ENCODE data around the gene JOSD1. TPM values are rescaled to one million over a fixed set of nuclear protein-coding genes. Genes with fewer than 3 reads are reported as not detected.
A peak's percentile ranks its signal among the peaks of the same experiment; 100 is the strongest.

Gene JOSD1
- total RNA-seq, 2 donors from 2014 or later, result 144 to 161 TPM

DNA sequence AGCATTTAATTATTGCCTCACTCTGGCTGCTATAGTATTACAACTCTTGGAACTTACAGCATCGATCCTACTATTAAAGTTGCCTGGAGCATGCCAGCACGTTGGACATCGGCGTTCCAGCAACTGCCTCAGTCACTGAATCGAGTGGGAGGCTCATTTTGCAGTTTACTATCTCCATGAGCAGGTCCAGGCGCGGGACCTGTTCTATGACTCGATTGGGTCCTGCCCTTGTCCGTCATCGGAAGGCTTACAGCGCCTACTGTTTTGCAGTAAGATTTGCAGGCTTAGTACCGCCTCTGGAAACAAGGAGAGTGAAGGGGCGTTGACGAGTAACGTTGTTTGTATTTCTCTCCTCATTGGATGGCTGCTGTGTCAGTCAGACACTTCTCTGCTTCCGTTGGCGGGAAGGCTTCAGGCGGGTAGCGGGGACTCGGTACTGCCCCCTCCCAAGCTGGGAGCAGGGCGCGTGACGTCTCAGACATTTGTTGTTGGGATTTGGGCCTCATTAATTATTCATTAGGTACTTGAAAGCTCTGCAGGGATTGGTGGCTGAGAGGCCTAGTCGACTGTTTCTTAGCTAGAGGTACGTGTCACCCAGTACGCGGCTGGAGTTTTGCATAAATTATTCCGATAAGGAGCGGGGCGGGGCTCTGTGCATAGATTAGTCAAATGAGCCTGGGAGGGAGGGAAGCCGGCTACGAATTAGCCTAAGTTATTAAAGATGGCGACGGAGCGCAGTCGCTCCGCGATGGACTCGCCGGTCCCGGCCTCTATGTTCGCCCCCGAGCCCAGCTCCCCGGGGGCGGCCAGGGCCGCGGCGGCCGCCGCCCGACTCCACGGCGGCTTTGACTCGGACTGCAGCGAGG is 4.7 kb upstream of the JOSD1 start, which contains the start of gene GTPBP1:
TSS of gene GTPBP1 (plus strand) at position 710 of the 866 bp plus-strand sequence. CDS start at position 722, 12 bp downstream.
- H3K27ac Mint-ChIP-seq, result peak within 1 kb of the TSS; percentile 94
- DNase-seq (peak; percentile 95 to 98), ATAC-seq (replicated peaks in 1 of 2) (peak; percentile 82 to 83)
- peaks cover 6 to 12% of the 10 kb centered on the region in 2 donors for H3K36me3 Mint-ChIP-seq (ENCODE audit: insufficient read depth in 2 of 2)
- peak within 1 kb of the TSS; percentile 90 to 98 for H3K4me3 Mint-ChIP-seq
- no peaks in the 10 kb centered on the region for H3K9me3 Mint-ChIP-seq
- H3K27me3 Mint-ChIP-seq (ENCODE audit: low read depth), result no peaks in the 10 kb centered on the region
- H3K4me1 Mint-ChIP-seq (ENCODE audit: low read depth), result peaks cover 58% of the 10 kb centered on the region

DNA sequence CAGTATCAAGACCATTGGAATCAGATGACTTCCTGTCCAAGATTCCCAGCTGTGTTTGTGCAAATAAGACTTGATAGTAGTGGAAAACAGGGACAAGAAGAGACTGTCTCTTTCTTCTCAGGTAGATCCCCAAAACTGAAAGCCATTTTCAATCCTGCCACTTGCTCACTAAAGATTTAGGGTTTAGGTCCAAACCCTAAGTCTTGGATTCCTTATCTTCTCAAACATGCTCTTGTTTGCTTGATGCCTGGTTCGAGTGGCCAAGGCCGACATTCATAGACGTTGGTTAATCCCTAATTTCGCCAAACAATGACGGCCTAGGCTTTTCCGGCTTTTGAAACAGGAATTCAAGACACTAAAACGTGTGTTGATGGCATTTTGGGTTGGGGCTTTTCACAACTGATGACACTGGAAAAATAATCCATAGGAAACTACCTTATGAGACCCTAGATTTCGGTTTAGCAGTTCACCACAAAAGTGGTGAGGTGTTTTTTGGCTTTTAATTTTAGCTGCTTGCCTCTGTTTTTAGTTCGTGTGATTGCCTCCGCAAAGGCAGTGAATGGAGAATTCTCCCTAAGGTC is 4.0 kb upstream of the JOSD1 start:
- Mint-ChIP-seq H3K9me3 (no peaks in the 10 kb centered on the region), H3K27me3 (ENCODE audit: low read depth) (no peaks in the 10 kb centered on the region), H3K4me1 (ENCODE audit: low read depth) (peaks cover 55% of the 10 kb centered on the region), H3K27ac (peak overlapping the region; percentile 85), H3K4me3 (peak overlapping the region; percentile 90 to 96), H3K36me3 (ENCODE audit: insufficient read depth in 2 of 2) (peaks cover 9 to 15% of the 10 kb centered on the region in 2 donors)
- DNase-seq (no peak), ATAC-seq (replicated peaks in 1 of 2) (no peak)

DNA sequence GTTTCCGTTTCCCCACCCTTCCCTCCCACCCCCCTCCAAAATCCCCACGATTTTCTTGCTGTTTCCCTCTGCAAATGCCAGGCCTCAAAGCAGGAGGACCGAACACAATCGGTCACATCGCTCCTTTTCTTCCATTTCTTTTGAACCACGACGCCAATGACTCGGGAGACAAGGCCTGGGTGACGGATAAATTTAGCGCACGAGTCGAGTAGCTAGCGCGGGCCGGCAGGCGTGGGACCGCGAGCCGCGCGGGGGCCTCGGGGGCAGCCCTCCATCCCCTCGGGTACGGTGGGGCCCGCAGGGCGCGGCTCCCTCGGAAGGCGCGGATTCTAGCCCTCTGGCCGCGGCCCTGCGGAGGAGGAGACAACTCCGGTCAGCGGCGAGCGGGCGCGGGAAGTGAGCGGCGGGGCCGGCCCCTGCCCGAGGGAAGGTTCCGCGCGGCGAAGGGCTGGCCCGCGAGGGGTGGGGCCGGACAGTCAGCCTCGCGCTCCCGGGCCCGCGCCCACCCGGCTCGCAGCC is 414 bp downstream of the JOSD1 start:
- no peaks in the 10 kb centered on the region for H3K9me3 Mint-ChIP-seq
- H3K27me3 Mint-ChIP-seq (ENCODE audit: low read depth), result no peaks in the 10 kb centered on the region
- peak overlapping the region; percentile 86 to 88 for H3K4me3 Mint-ChIP-seq
- ATAC-seq (replicated peaks in 1 of 2) (peak; percentile 32 to 37), DNase-seq (peak in 1 of 2 donors; percentile 75)
- H3K36me3 Mint-ChIP-seq (ENCODE audit: insufficient read depth in 2 of 2), result peaks cover 9 to 26% of the 10 kb centered on the region in 2 donors
- H3K4me1 Mint-ChIP-seq (ENCODE audit: low read depth), result peaks cover 60% of the 10 kb centered on the region
- H3K27ac Mint-ChIP-seq, result peak overlapping the region; percentile 91

DNA sequence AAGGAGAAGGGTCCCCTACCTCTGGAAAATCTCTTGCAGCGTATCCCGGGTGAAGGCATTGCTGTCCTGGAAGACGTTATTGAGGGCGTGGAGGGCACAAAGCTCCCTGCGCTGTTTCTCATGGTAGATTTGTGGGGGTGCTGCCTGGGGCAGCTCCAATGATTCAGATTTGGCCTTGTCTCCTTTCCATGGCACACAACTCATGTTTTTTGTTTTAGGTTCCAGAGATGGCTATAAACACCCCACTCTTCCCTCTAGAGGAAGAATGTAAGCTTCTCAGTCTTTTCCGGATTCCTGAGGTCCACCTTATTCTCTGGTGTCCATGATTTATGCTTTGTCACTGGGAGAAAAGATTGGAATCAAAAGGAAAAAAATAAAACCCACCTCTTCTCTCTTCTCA is 959 bp downstream of the JOSD1 start:
- peaks cover 60% of the 10 kb centered on the region for H3K4me1 Mint-ChIP-seq (ENCODE audit: low read depth)
- no peaks in the 10 kb centered on the region for H3K27me3 Mint-ChIP-seq (ENCODE audit: low read depth)
- ATAC-seq (replicated peaks in 1 of 2) (no peak), DNase-seq (no peak)
- H3K36me3 Mint-ChIP-seq (ENCODE audit: insufficient read depth in 2 of 2), result peaks cover 9 to 29% of the 10 kb centered on the region in 2 donors
- no peaks in the 10 kb centered on the region for H3K9me3 Mint-ChIP-seq
- H3K4me3 Mint-ChIP-seq, result peak overlapping the region; percentile 86 to 88
- H3K27ac Mint-ChIP-seq, result peak overlapping the region; percentile 91

DNA sequence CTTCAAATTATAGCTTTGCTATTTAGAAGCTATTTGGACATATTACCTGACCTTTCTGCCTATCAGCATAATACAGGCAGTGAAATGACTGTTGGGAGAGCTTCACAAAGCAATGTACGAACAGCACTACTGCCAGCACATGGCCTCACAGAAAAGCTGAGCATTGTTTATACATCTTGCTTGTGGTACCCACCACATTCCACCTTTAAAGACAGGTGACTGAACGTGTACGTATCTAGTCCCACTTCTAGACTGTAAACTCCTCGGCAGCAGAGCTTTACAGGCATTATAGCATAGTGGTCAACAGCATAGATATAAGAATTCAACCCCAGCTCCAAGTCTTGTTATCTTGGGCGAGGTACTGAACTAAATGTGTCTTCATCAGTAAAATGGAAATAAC is 1.6 kb downstream of the JOSD1 start:
- H3K4me1 Mint-ChIP-seq (ENCODE audit: low read depth), result peaks cover 65% of the 10 kb centered on the region
- ATAC-seq (replicated peaks in 1 of 2) (no peak), DNase-seq (no peak)
- peaks cover 9 to 36% of the 10 kb centered on the region in 2 donors for H3K36me3 Mint-ChIP-seq (ENCODE audit: insufficient read depth in 2 of 2)
- H3K4me3 Mint-ChIP-seq, result peak overlapping the region; percentile 86 to 88
- peak overlapping the region; percentile 91 for H3K27ac Mint-ChIP-seq
- no peaks in the 10 kb centered on the region for H3K9me3 Mint-ChIP-seq
- H3K27me3 Mint-ChIP-seq (ENCODE audit: low read depth), result no peaks in the 10 kb centered on the region

DNA sequence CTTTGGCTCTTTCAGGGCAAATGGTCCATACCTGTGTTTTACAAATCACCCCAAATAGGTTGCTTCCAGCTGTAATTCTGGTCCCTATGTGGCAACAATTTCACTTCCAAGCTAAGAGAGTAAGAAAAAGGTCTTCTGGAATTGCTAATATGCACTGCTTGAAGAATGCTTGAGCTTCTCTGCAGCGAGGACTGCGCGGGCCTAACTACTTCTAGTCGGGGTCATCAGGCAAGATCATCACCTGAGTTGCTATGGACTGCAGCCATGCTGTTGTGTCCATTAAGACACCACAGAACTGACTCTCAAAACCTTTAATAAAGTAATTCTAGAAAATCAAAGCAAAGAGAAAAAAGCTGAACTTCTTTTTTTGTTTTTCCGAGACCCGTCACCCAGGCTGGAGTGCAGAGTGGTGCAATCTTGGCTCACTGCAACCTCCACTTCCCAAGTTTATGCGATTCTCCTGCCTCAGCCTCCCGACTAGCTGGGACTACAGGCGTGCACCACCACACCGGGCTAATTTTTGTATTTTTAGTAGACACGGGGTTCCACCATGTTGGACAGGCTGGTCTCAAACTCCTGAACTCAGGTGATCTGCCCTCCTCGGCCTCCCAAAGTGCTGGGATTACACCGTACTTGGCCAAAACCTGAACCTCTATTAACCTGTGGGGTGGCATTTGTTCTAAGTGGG is 2.2 kb downstream of the JOSD1 start:
- H3K9me3 Mint-ChIP-seq, result no peaks in the 10 kb centered on the region
- peaks cover 63% of the 10 kb centered on the region for H3K4me1 Mint-ChIP-seq (ENCODE audit: low read depth)
- peaks cover 10 to 37% of the 10 kb centered on the region in 2 donors for H3K36me3 Mint-ChIP-seq (ENCODE audit: insufficient read depth in 2 of 2)
- ATAC-seq (replicated peaks in 1 of 2) (no peak), DNase-seq (no peak)
- H3K27ac Mint-ChIP-seq, result peak overlapping the region; percentile 91
- peak overlapping the region; percentile 86 to 88 for H3K4me3 Mint-ChIP-seq
- no peaks in the 10 kb centered on the region for H3K27me3 Mint-ChIP-seq (ENCODE audit: low read depth)

DNA sequence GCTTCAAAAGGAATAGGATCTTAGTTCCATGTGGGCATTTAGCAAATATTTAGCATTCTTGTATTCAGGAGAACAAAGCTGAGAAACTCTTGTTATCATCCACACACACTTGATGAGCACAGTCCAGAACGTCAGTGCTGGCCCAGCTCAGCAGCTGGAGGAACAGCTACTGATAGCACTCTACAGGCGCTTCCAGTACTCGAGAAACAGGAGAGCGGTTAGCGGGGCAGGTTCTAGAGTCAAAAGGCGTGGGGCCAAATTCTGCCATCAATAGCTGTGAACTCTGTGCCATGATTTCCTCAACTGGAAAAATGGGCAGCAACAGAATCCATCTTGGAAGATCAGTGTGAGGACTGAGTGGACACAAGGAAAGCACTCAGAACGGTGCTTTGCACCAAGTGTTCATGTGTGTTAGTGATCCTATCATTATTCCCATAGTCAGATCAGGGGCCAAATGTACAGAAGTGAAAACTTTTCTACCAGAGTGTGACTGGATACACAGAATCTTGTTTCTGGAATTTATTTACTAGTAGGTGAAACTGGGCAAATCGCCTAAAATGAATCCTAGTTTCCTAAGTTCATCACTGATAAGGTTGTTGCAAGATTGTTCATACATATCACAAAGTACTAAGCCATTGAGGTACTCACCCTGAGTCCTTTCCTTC is 3.2 kb downstream of the JOSD1 start:
- DNase-seq, result no peak
- H3K27me3 Mint-ChIP-seq (ENCODE audit: low read depth), result no peaks in the 10 kb centered on the region
- peaks cover 69% of the 10 kb centered on the region for H3K4me1 Mint-ChIP-seq (ENCODE audit: low read depth)
- peak overlapping the region; percentile 86 to 88 for H3K4me3 Mint-ChIP-seq
- peaks cover 13 to 45% of the 10 kb centered on the region in 2 donors for H3K36me3 Mint-ChIP-seq (ENCODE audit: insufficient read depth in 2 of 2)
- no peak for ATAC-seq (replicated peaks in 1 of 2)
- no peaks in the 10 kb centered on the region for H3K9me3 Mint-ChIP-seq
- H3K27ac Mint-ChIP-seq, result peak overlapping the region; percentile 91

DNA sequence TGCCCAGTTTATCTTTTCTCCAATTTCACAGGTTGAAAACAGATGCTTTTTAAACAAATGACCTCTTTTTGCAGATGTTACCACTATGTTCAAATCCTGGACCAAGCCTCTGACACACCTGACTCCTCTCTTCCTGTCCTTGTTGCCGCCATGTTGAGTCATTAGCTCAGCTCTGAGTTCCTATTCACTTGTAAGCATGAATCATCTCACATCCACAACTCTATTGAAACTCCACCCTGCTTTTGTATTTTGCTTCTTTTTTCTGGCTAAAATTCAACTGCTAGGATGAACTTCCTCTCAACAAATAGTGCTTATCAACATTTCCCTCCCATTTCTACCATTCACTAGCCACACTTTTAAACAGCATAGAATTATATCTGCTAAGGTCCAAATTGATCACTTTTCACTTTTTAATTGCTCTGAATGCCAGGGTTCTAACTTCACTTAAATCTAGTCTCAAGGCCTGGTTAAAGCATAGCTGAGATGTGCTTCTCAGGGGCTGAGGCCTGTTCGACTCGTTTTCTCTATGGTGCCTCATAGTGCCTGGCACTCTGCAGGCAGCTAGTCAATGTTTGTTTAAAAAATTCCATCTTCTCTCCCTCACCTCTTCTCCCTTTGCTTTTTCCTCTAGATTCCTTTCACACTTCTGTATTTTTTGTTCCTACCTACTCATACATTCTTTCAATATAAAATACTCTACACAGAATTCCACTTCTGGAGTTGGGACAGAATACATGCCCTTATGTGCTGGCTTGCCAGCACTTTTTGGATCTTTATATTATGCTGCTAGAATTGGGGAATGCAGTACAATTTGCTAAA is 3.9 kb downstream of the JOSD1 start:
- H3K4me3 Mint-ChIP-seq, result peak overlapping the region; percentile 86 to 88
- H3K27me3 Mint-ChIP-seq (ENCODE audit: low read depth), result no peaks in the 10 kb centered on the region
- DNase-seq (peak; percentile 34 to 70), ATAC-seq (replicated peaks in 1 of 2) (peak; percentile 33 to 45)
- H3K27ac Mint-ChIP-seq, result peak overlapping the region; percentile 91
- peaks cover 13 to 47% of the 10 kb centered on the region in 2 donors for H3K36me3 Mint-ChIP-seq (ENCODE audit: insufficient read depth in 2 of 2)
- no peaks in the 10 kb centered on the region for H3K9me3 Mint-ChIP-seq
- peaks cover 69% of the 10 kb centered on the region for H3K4me1 Mint-ChIP-seq (ENCODE audit: low read depth)

DNA sequence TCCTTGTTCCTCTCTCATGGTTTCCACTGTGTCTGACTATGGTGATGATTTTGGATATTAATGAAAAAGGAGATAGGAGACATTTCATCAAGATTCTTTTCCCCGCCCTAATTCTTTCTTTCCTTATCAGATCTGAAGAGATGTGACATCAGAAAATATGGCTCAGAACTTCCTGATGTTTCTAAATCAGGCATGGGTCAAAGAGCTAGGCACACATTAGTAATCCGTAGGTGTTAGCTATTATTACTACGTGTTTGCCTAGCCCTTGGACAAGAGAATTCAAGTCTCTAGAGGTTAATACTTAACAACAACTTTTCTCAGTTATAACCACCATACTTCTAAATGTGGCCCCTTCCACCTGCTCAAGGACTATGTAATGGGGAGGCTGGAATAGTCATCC is 5.8 kb downstream of the JOSD1 start:
- ATAC-seq (replicated peaks in 1 of 2) (no peak), DNase-seq (no peak)
- H3K36me3 Mint-ChIP-seq (ENCODE audit: insufficient read depth in 2 of 2), result peaks cover 14 to 50% of the 10 kb centered on the region in 2 donors
- H3K4me3 Mint-ChIP-seq, result peak overlapping the region in 1 of 2 donors; percentile 39
- peak overlapping the region; percentile 52 for H3K27ac Mint-ChIP-seq
- H3K27me3 Mint-ChIP-seq (ENCODE audit: low read depth), result no peaks in the 10 kb centered on the region
- no peaks in the 10 kb centered on the region for H3K9me3 Mint-ChIP-seq
- peaks cover 63% of the 10 kb centered on the region for H3K4me1 Mint-ChIP-seq (ENCODE audit: low read depth)

DNA sequence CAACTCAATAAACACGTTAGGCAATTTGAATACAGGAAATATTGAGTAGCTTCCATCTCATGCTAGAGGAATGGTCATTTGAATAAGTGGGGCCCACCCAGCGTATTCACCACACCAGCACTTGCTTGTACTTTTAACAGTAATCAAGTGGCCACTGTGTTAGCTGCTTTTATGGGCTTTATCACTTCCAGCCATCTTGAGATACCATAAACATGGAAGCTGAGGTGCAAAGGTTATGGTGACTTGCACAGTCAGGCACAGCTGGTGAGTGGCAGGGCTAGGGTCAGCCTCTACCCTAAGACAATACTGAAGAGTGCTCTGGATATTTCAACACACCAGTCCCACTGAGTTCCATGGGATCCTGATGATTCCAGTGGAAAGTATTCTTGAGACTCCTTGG is 6.7 kb downstream of the JOSD1 start:
- Mint-ChIP-seq H3K27ac (peak overlapping the region; percentile 84), H3K4me1 (ENCODE audit: low read depth) (peaks cover 57% of the 10 kb centered on the region), H3K4me3 (peak overlapping the region in 1 of 2 donors; percentile 7), H3K27me3 (ENCODE audit: low read depth) (no peaks in the 10 kb centered on the region), H3K9me3 (no peaks in the 10 kb centered on the region), H3K36me3 (ENCODE audit: insufficient read depth in 2 of 2) (peaks cover 12 to 47% of the 10 kb centered on the region in 2 donors)
- DNase-seq, result no peak
- ATAC-seq (replicated peaks in 1 of 2), result no peak

DNA sequence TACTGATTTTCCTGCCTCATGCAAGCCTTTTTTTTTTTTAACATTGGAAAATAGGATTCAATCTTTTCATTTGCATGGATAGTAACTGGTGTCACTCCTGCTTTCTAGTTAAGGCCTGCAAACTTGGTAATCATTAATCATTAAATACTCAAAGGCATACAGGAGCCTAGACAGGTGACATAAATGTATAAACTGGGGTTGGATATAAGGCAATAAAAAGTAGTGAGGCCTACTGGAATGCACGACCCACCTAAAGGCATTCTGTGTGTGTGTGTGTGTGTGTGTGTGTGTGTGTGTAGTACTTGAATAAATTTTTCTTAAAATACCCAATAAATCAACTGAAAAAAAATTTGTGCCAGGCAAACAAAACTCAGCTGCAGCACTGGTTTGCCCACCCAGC is 11.1 kb downstream of the JOSD1 start:
- no peaks in the 10 kb centered on the region for H3K9me3 Mint-ChIP-seq
- DNase-seq (no peak), ATAC-seq (replicated peaks in 1 of 2) (no peak)
- H3K4me3 Mint-ChIP-seq, result no peak overlapping the region
- peaks cover 15 to 29% of the 10 kb centered on the region in 2 donors for H3K36me3 Mint-ChIP-seq (ENCODE audit: insufficient read depth in 2 of 2)
- H3K27me3 Mint-ChIP-seq (ENCODE audit: low read depth), result no peaks in the 10 kb centered on the region
- peaks cover 18% of the 10 kb centered on the region for H3K4me1 Mint-ChIP-seq (ENCODE audit: low read depth)
- H3K27ac Mint-ChIP-seq, result peak overlapping the region; percentile 3

DNA sequence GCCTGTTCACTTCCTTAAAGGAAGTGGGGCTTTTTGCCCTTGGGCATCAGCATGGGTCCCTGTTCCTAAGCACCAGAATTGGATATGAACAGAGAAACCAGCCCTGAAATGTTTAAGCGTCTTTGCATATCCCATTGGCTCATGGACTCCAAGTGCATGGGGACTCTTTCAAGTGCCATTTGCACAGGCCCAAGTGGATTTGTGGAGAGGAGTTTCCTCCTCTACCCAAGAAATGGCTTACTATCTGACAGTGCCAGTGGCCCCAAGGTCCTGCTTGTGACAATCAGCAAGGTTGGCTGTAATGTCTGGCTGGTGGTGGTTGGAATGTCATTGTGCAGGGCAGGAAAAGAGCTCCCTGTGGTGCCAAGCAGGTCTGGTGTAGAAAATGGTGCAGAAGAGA is 15.0 kb downstream of the JOSD1 start:
- ATAC-seq (replicated peaks in 1 of 2) (no peak), DNase-seq (no peak)
- Mint-ChIP-seq H3K4me3 (no peak overlapping the region), H3K9me3 (no peaks in the 10 kb centered on the region), H3K36me3 (ENCODE audit: insufficient read depth in 2 of 2) (peaks cover 14 to 17% of the 10 kb centered on the region in 2 donors), H3K4me1 (ENCODE audit: low read depth) (peaks cover 24% of the 10 kb centered on the region), H3K27ac (no peak overlapping the region), H3K27me3 (ENCODE audit: low read depth) (no peaks in the 10 kb centered on the region)

Data from activated T-cell treated with anti-CD3 and anti-CD28 coated beads, Interleukin-2, amount 50 U/mL, for 72 hours (primary cell).